Psoas muscle (tissue), 8 donors: ENCODE results near the gene ARFGAP3. TPM values are rescaled to one million over a fixed set of nuclear protein-coding genes. Genes with fewer than 3 reads are reported as not detected.

Experiments used
- ATAC-seq, 4 donors: fragments of 200-7000 bp; cut with Tn5 transposase; one replicate each; pipeline ENCODE4 v1.9.1; 2020; ENCODE audit warnings: moderate library complexity in 3 of 4, mild to moderate bottlenecking in 2 of 4
- DNase-seq, 2 donors: peaks; one replicate each; pipeline ENCODE4 v3.0.0-alpha.2; 2020
- H3K27ac ChIP-seq: fragments of 200-600 bp; one replicate; pipeline ENCODE4 v1.8.0; 2022
- H3K27me3 ChIP-seq, 3 donors: fragments of 200-600 bp in 1 of 3; one replicate each; pipeline versions ENCODE4 v1.6.1 to v1.8.0; 2013 to 2022; ENCODE audit warnings: low read length in 2 of 3, mild to moderate bottlenecking in 2 of 3, moderate library complexity in 1 of 3; ENCODE audit not compliant: insufficient read depth in 3 of 3
- H3K36me3 ChIP-seq, 2 donors: fragments of 200-600 bp in 1 of 2; one replicate each; pipeline versions ENCODE4 v1.6.1 to v1.8.0; 2013 to 2022; ENCODE audit warnings: low read depth in 1 of 2, mild to moderate bottlenecking in 1 of 2, moderate library complexity in 1 of 2; ENCODE audit not compliant: insufficient read depth in 1 of 2
- H3K4me1 ChIP-seq: fragments of 200-600 bp; one replicate; pipeline ENCODE4 v1.8.0; 2022
- H3K4me3 ChIP-seq: fragments of 200-600 bp; one replicate; pipeline ENCODE4 v1.8.0; 2022; ENCODE audit warnings: mild to moderate bottlenecking
- H3K9me3 ChIP-seq: fragments of 200-600 bp; one replicate; pipeline ENCODE4 v1.8.0; 2022
- CTCF ChIP-seq: fragments of 200-600 bp; IDR thresholded peaks from one replicate; pipeline ENCODE4 v1.8.0; 2022; ENCODE audit warnings: antibody characterized with exemption
- WGBS, 3 donors: extraction: QIAGEN DNeasy Blood & Tissue Kit; methylation state at CpG; one replicate each; pipeline versions ENCODE4 v1.1.6 to v1.1.7; 2013; 5-methylcytosine and 5-hydroxymethylcytosine counted together
- intact Hi-C, 2 donors: fragments of 100-400 bp; cut with DNase I; formaldehyde crosslinking; loops; one replicate each; pipeline versions ENCODE4 v1.11.0 to v1.14.2; 2022
- long read RNA-seq, 2 donors: library from polyadenylated mRNA; unstranded; transcript quantifications; one replicate each; pipeline ENCODE4 v2.0.0, GENCODE V29; 2021
- polyA plus RNA-seq, 3 donors: library from polyadenylated mRNA; stranded (reverse); fragments of 200-250 nt; gene quantifications; one replicate each; pipeline ENCODE4 v1.2.3, GENCODE V29; 2013
- total RNA-seq, 4 donors: library from RNA; stranded (reverse); fragmentation: NEBNext Ultra II Directional in 2 of 4; extraction: Animal tissue kit (Norgen Biotek cat#: 25700) in 2 of 4; gene quantifications; one replicate each; pipeline versions ENCODE4 v1.2.1 to v1.2.4, GENCODE V29; 2021 to 2023
- donor health status: healthy with polysubstance abuse.
- donor health status: DM: no; HTN: no; CAD: no; lungs with moderate emphysema.
- donor health status: Bipolar disorder and iron deficiency.
- donor health status: healthy.
- donor health status: DM: yes; HTN: yes; CAD: no.
- donor health status: DM: no; HTN: no; CAD: no.
- donor health status: DM: no; HTN: no; CAD: no.
- donor health status: DM: yes; HTN: yes; CAD: no.

ARFGAP3 gene
- total RNA-seq (10 to 100 TPM; 19.7 to 36.1 (median 25.8) TPM), polyA plus RNA-seq (10 to 100 TPM; 18.4 to 25.0 (median 20.1) TPM)
- long read RNA-seq, donor 1, transcript ARFGAP3-201 (16 exons, 2,857 nt): major isoform, 60 of 67 reads
- long read RNA-seq, donor 1, partial matches to known transcripts: 4 of 67 reads
- long read RNA-seq, donor 1, other reads (novel, unspliced or antisense): 3 of 67 reads
- long read RNA-seq, donor 2, transcript ARFGAP3-201 (16 exons, 2,857 nt): major isoform, 81 of 104 reads
- long read RNA-seq, donor 2, partial matches to known transcripts: 7 of 104 reads
- long read RNA-seq, donor 2, other reads (novel, unspliced or antisense): 14 of 104 reads

GRCh38 chr22:42856865-42857704, at the start of gene ARFGAP3:
Gene ARFGAP3, minus strand, starts transcription at chr22:42857273. Its CDS starts 91 bp downstream, at chr22:42857182.
- peaks cover 38% of the 10 kb centered on the region for H3K4me1 ChIP-seq
- H3K27ac ChIP-seq: peak within 1 kb of the TSS; percentile 97
- WGBS, 3 donors: 5 to 16% (median 9%) methylated on average over 38 to 111 of the region's 111 CpGs
- H3K27me3 ChIP-seq: no peaks in the 10 kb centered on the region
- DNase-seq: peak; percentile 95 to 97
- H3K9me3 ChIP-seq: no peaks in the 10 kb centered on the region
- peak within 1 kb of the TSS; percentile 91 for H3K4me3 ChIP-seq
- no peaks in the 10 kb centered on the region for H3K36me3 ChIP-seq
- intact Hi-C loops: no loop called here
- no peak for TF ChIP-seq CTCF
- peak; percentile 95 to 97 (median 96) for ATAC-seq

- Histone ChIP-seq H3K27ac (peak overlapping the region; percentile 66), H3K27me3 (no peaks in the 10 kb centered on the region), H3K4me1 (peaks cover 81% of the 10 kb centered on the region), H3K9me3 (no peaks in the 10 kb centered on the region), H3K4me3 (no peak overlapping the region), H3K36me3 (peaks cover 0 to 4% of the 10 kb centered on the region in 2 donors)
- 15 to 23% (median 22%) methylated on average over 5 of the region's 5 CpGs for WGBS, 3 donors
- intact Hi-C loops: loop anchor here in 1 of 2 donors (5.0 kb wide), 1 partner anchor 107 kb away; no protein-coding TSS in a partner anchor
- peak; percentile 11 to 36 (median 24) for ATAC-seq
- peak; percentile 46 to 72 for DNase-seq
- no peak for TF ChIP-seq CTCF
Observed at GRCh38 chr22:42905702-42906183, 48.7 kb upstream of the ARFGAP3 start.

GRCh38 chr22:42905217-42905616, 48.1 kb upstream of the ARFGAP3 start:
- intact Hi-C loops: loop anchor here in 1 of 2 donors (5.0 kb wide), 1 partner anchor 107 kb away; no protein-coding TSS in a partner anchor
- H3K4me1 ChIP-seq: peaks cover 82% of the 10 kb centered on the region

GRCh38 chr22:42904050-42904449, 47.0 kb upstream of the ARFGAP3 start:
- DNase-seq: no peak
- 93 to 95% (median 95%) methylated on average over 12 of the region's 12 CpGs for WGBS, 3 donors
- H3K27ac ChIP-seq: peak overlapping the region; percentile 90

More at GRCh38 chr22:42905217-42905616, 48.1 kb upstream of the ARFGAP3 start:
- Histone ChIP-seq H3K36me3 (peaks cover 0 to 4% of the 10 kb centered on the region in 2 donors), H3K27ac (peak overlapping the region; percentile 66), H3K4me3 (no peak overlapping the region), H3K27me3 (no peaks in the 10 kb centered on the region), H3K9me3 (no peaks in the 10 kb centered on the region)
- ATAC-seq (no peak), DNase-seq (no peak)
- 37 to 60% (median 44%) methylated on average over 13 of the region's 13 CpGs for WGBS, 3 donors
- no peak for TF ChIP-seq CTCF

More at GRCh38 chr22:42904050-42904449, 47.0 kb upstream of the ARFGAP3 start:
- ATAC-seq: no peak
- TF ChIP-seq CTCF: no peak
- intact Hi-C loops: loop anchor here in 1 of 2 donors (5.0 kb wide), 1 partner anchor 37 kb away; no protein-coding TSS in a partner anchor
- H3K4me1 ChIP-seq: peaks cover 73% of the 10 kb centered on the region
- no peak overlapping the region for H3K4me3 ChIP-seq
- H3K9me3 ChIP-seq: no peaks in the 10 kb centered on the region
- no peaks in the 10 kb centered on the region for H3K36me3 ChIP-seq
- no peaks in the 10 kb centered on the region for H3K27me3 ChIP-seq
